ENCODE data around the gene ACR.

ACR gene

GRCh38 chr22:50737728-50738648 is at the start of gene ACR:
Gene ACR, plus strand, starts transcription at chr22:50738204. Its CDS starts 32 bp downstream, at chr22:50738236.
- no peak for DNase-seq (ENCODE audit: low read depth in 2 of 2)

GRCh38 chr22:50688448-50688847 is 49.6 kb upstream of the ACR start:
- no peak for DNase-seq (ENCODE audit: low read depth in 2 of 2)

- DNase-seq (ENCODE audit: low read depth in 2 of 2): no peak
Observed at GRCh38 chr22:50691521-50691920, 46.5 kb upstream of the ACR start.

GRCh38 chr22:50693462-50693861 is 44.5 kb upstream of the ACR start:
- DNase-seq (ENCODE audit: low read depth in 2 of 2): no peak

GRCh38 chr22:50694099-50694605 is 43.9 kb upstream of the ACR start:
- no peak for DNase-seq (ENCODE audit: low read depth in 2 of 2)

GRCh38 chr22:50694766-50695420 is 43.1 kb upstream of the ACR start:
- no peak for DNase-seq (ENCODE audit: low read depth in 2 of 2)

GRCh38 chr22:50695421-50696250 is 42.4 kb upstream of the ACR start:
- DNase-seq (ENCODE audit: low read depth in 2 of 2): no peak

GRCh38 chr22:50696251-50696798 is 41.7 kb upstream of the ACR start:
- DNase-seq (ENCODE audit: low read depth in 2 of 2): no peak

GRCh38 chr22:50696799-50697561 is 41.0 kb upstream of the ACR start:
- DNase-seq (ENCODE audit: low read depth in 2 of 2): no peak

GRCh38 chr22:50697667-50698506 is 40.1 kb upstream of the ACR start:
- no peak for DNase-seq (ENCODE audit: low read depth in 2 of 2)

GRCh38 chr22:50698546-50698945 is 39.5 kb upstream of the ACR start:
- DNase-seq (ENCODE audit: low read depth in 2 of 2): no peak

GRCh38 chr22:50699001-50699755 is 38.8 kb upstream of the ACR start:
- no peak for DNase-seq (ENCODE audit: low read depth in 2 of 2)

- DNase-seq (ENCODE audit: low read depth in 2 of 2): no peak
Observed at GRCh38 chr22:50699756-50700386, 38.1 kb upstream of the ACR start.

- no peak for DNase-seq (ENCODE audit: low read depth in 2 of 2)
Observed at GRCh38 chr22:50700387-50701075, 37.5 kb upstream of the ACR start.

- DNase-seq (ENCODE audit: low read depth in 2 of 2): no peak
Observed at GRCh38 chr22:50701076-50701419, 37.0 kb upstream of the ACR start.

- DNase-seq (ENCODE audit: low read depth in 2 of 2): no peak
Observed at GRCh38 chr22:50701428-50702154, 36.4 kb upstream of the ACR start.

GRCh38 chr22:50702261-50702671 is 35.7 kb upstream of the ACR start:
- DNase-seq (ENCODE audit: low read depth in 2 of 2): no peak
